ENCODE data around the gene MCOLN1.
"Not testable (repeated sequence)": the region's sequence is repeated elsewhere in the genome, so short reads cannot be mapped to it uniquely, and the experiment has no call there.

Gene MCOLN1

GRCh38 chr19:7526059-7526929 lies 3.9 kb downstream of the MCOLN1 start:
- no peak for DNase-seq

GRCh38 chr19:7527516-7528191 lies 5.2 kb downstream of the MCOLN1 start:
- DNase-seq = no peak

DNA sequence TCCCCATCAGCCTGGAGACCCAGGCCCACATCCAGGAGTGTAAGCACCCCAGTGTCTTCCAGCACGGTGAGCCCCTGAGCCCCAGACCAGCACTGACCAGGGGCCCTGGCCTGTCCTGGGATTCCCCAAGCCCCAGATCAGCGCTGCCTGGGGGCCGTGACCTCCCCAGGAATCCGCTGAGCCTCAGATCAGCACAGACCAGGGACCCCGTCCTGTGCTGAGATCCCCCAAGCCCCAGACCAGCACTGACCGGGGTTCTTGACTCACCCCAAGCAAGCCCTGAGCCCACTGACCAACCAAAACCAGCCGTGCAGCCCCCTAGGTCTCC lies 5.7 kb downstream of the MCOLN1 start:
- DNase-seq = no peak

GRCh38 chr19:7528522-7529245 lies 6.3 kb downstream of the MCOLN1 start:
- DNase-seq = no peak

- no peak for DNase-seq
Measured at GRCh38 chr19:7529246-7529600, 6.8 kb downstream of the MCOLN1 start.

GRCh38 chr19:7529610-7530490 lies 7.4 kb downstream of the MCOLN1 start:
- DNase-seq = no peak

- no peak for DNase-seq
Measured at GRCh38 chr19:7533281-7533885, 11.0 kb downstream of the MCOLN1 start.

- peak; percentile 81 for DNase-seq
Measured at GRCh38 chr19:7533925-7534480, 11.6 kb downstream of the MCOLN1 start.

GRCh38 chr19:7534531-7535046 lies 12.2 kb downstream of the MCOLN1 start:
- DNase-seq = peak; percentile 22 to 29

DNA sequence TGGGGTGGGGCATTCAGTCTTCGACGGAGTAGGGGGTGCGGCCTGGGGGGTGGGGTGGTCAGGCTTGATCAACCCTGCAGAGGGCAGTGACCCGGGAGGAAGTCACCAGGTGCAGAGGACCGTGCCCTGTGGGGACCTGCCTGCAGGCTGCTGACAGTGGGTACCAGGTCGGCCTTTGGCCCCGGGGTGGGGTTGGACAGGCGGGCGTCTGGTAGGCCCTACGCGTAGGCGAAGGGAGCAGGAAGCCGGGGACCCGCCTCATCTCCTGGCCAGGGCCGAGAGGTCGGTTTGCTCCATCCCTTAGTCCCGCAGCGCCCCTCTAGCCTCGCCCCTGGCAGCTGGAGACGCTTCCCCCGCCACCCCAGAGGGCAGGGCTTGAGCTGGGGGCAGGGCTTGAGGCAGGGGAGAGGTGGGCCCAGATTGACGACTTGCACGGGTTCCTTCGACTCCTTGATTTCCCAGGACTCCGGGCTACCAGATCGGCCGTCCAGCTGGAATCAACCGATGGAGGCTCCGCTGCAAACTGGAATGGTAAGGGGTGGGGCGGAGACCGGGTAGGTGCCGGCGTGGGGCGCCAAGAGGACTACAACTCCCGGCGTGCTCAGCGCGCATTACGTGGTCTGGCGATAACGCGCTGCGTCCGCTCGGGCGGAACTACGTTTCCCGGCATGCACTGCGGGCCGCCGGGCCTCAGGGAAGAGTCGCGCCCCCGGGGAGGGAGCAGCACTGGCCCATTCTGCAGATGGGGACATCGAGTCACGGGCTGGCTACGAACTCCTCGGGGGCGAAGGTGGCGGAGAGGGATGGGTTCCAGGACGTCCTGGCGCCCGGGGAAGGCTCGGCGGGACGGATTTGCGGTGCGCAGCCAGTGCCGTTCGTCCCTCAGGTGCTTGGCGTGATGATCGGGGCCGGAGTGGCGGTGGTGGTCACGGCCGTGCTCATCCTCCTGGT lies 12.9 kb downstream of the MCOLN1 start, which contains the start of gene PNPLA6:
Gene PNPLA6, plus strand, starts transcription at position 671 of the 951 bp plus-strand sequence. Its CDS starts 72 bp downstream, at position 743.
- DNase-seq = peak; percentile 92 to 96

- DNase-seq = no peak
Measured at GRCh38 chr19:7535998-7536695, 13.7 kb downstream of the MCOLN1 start.

GRCh38 chr19:7538990-7539389 lies 16.6 kb downstream of the MCOLN1 start:
- not testable (repeated sequence) for DNase-seq

- DNase-seq = no peak
Measured at GRCh38 chr19:7539827-7540425, 17.5 kb downstream of the MCOLN1 start.

DNA sequence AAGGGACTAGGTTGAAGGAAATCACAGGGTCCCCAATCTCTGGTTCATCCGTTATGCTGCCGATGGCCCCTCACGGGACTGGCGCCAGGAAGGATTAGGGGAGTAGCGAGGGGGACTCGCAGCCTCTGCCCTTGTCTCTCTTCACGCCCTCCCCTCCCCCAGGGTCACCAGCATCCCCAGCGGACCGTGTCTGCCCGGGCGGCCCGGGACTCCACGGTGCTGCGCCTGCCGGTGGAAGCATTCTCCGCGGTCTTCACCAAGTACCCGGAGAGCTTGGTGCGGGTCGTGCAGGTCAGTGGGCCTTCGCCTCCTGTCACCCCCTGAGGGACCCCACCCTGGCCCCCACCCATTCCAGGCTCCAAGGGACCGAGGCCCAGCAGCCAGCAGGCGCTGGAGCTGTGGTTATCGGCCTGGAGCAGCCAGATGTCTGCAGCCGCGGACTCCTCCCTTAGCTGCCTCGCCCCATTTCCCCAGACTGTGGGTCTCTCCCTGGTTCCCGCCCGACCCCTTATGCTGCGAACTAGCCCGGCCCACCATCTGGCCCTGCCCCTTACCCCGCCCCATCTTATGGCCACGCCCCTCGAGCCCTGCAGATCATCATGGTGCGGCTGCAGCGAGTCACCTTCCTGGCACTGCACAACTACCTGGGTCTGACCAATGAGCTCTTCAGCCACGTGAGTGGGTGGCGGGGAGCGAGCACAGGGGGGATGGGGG lies 18.5 kb downstream of the MCOLN1 start:
- DNase-seq = peak in 1 of 2 experiments; percentile 26

GRCh38 chr19:7541475-7541824 lies 19.0 kb downstream of the MCOLN1 start:
- no peak for DNase-seq

- DNase-seq = no peak
Measured at GRCh38 chr19:7541828-7542443, 19.5 kb downstream of the MCOLN1 start.

- no peak for DNase-seq
Measured at GRCh38 chr19:7542556-7543348, 20.3 kb downstream of the MCOLN1 start.

All from stimulated activated CD4-positive, alpha-beta T cell treated with anti-CD3 and anti-CD28 coated beads, Interleukin-4, amount 100 ng/mL, for 4 hours (primary cell).